Measurements from ENCODE around the gene ATG9B. TPM values are rescaled to one million over a fixed set of nuclear protein-coding genes. Genes with fewer than 3 reads are reported as not detected.

ATG9B gene
- total and polyA plus RNA-seq, 2 experiments from 2014 or later: 0.80 to 2.4 TPM

- H3K4me1 ChIP-seq (ENCODE audit: insufficient read depth): peaks cover 21% of the 10 kb centered on the region
- H3K9me2 ChIP-seq (replicated peaks; ENCODE audit: insufficient read depth): no peaks in the 10 kb centered on the region
- no peak overlapping the region for H3K27ac ChIP-seq
- 98% methylated on average over 10 of the region's 14 CpGs for WGBS (ENCODE audit: low lambda C conversion rate, missing lambda C conversion rate)
- DNase-seq (ENCODE audit: low spot score): no peak
- H3K4me2 ChIP-seq: no peak overlapping the region
- no peak overlapping the region for H2AFZ ChIP-seq
- no peaks in the 10 kb centered on the region for H3K9me3 ChIP-seq (ENCODE audit: low read depth)
- no peaks in the 10 kb centered on the region for H3K36me3 ChIP-seq (replicated peaks; ENCODE audit: insufficient read depth, low read depth)
- no peaks in the 10 kb centered on the region for H3K79me2 ChIP-seq
- H3K27me3 ChIP-seq: no peaks in the 10 kb centered on the region
- no peak overlapping the region for H3K4me3 ChIP-seq
- no peak for TF ChIP-seq EZH2phosphoT487 (IDR thresholded peaks at IDR 0.05; ENCODE audit: low read depth, severe bottlenecking, unreplicated experiment)
- TF ChIP-seq CTCF (IDR thresholded peaks at IDR 0.05; ENCODE audit: poor library complexity): no peak
- TF ChIP-seq EZH2 (IDR thresholded peaks at IDR 0.05; ENCODE audit: borderline replicate concordance): no peak
- no peaks in the 10 kb centered on the region for H4K20me1 ChIP-seq (ENCODE audit: insufficient read depth, poor library complexity, severe bottlenecking)
Measured at GRCh38 chr7:150993511-150993910, 30.8 kb downstream of the ATG9B start.

- DNase-seq (ENCODE audit: low spot score): peak; percentile 61
- 25% methylated on average over 5 of the region's 5 CpGs for WGBS (ENCODE audit: low lambda C conversion rate, missing lambda C conversion rate)
- H3K4me2 ChIP-seq: peak overlapping the region; percentile 2
- peaks cover 24% of the 10 kb centered on the region for H3K4me1 ChIP-seq (ENCODE audit: insufficient read depth)
- peak overlapping the region; percentile 94 for H3K27ac ChIP-seq
- H3K9me2 ChIP-seq (replicated peaks; ENCODE audit: insufficient read depth): no peaks in the 10 kb centered on the region
- H3K9me3 ChIP-seq (ENCODE audit: low read depth): no peaks in the 10 kb centered on the region
- H3K36me3 ChIP-seq (replicated peaks; ENCODE audit: insufficient read depth, low read depth): no peaks in the 10 kb centered on the region
- no peaks in the 10 kb centered on the region for H3K27me3 ChIP-seq
- H3K4me3 ChIP-seq: no peak overlapping the region
- no peaks in the 10 kb centered on the region for H3K79me2 ChIP-seq
- TF ChIP-seq EZH2 (IDR thresholded peaks at IDR 0.05; ENCODE audit: borderline replicate concordance) (no peak), EZH2phosphoT487 (IDR thresholded peaks at IDR 0.05; ENCODE audit: low read depth, severe bottlenecking, unreplicated experiment) (no peak), CTCF (IDR thresholded peaks at IDR 0.05; ENCODE audit: poor library complexity) (no peak)
- H2AFZ ChIP-seq: no peak overlapping the region
- no peaks in the 10 kb centered on the region for H4K20me1 ChIP-seq (ENCODE audit: insufficient read depth, poor library complexity, severe bottlenecking)
Measured at GRCh38 chr7:150992833-150993302, 31.4 kb downstream of the ATG9B start.

GRCh38 chr7:150992051-150992640 is 32.1 kb downstream of the ATG9B start:
- H2AFZ ChIP-seq: no peak overlapping the region
- no peaks in the 10 kb centered on the region for H3K27me3 ChIP-seq
- 83% methylated on average over 6 of the region's 6 CpGs for WGBS (ENCODE audit: low lambda C conversion rate, missing lambda C conversion rate)
- H3K4me3 ChIP-seq: no peak overlapping the region
- peak overlapping the region; percentile 2 for H3K4me2 ChIP-seq
- no peaks in the 10 kb centered on the region for H3K9me2 ChIP-seq (replicated peaks; ENCODE audit: insufficient read depth)
- no peaks in the 10 kb centered on the region for H4K20me1 ChIP-seq (ENCODE audit: insufficient read depth, poor library complexity, severe bottlenecking)
- H3K4me1 ChIP-seq (ENCODE audit: insufficient read depth): peaks cover 24% of the 10 kb centered on the region
- peak overlapping the region; percentile 94 for H3K27ac ChIP-seq
- no peak for TF ChIP-seq EZH2phosphoT487 (IDR thresholded peaks at IDR 0.05; ENCODE audit: low read depth, severe bottlenecking, unreplicated experiment)
- no peak for TF ChIP-seq EZH2 (IDR thresholded peaks at IDR 0.05; ENCODE audit: borderline replicate concordance)
- TF ChIP-seq CTCF (IDR thresholded peaks at IDR 0.05; ENCODE audit: poor library complexity): no peak
- H3K9me3 ChIP-seq (ENCODE audit: low read depth): no peaks in the 10 kb centered on the region
- no peaks in the 10 kb centered on the region for H3K79me2 ChIP-seq
- H3K36me3 ChIP-seq (replicated peaks; ENCODE audit: insufficient read depth, low read depth): no peaks in the 10 kb centered on the region
- DNase-seq (ENCODE audit: low spot score): no peak
